VCaP (cell line): Measurements from ENCODE around the gene CTNNA1.

Experiments
- H3K27ac ChIP-seq: fragments of 450-650 bp; 2 replicates; pipeline ENCODE4 v1.5.1; 2017
- CTCF ChIP-seq: fragments of 450-650 bp; conservative IDR thresholded peaks from 2 replicates; pipeline ENCODE4 v1.5.1; 2017; ENCODE audit warnings: mild to moderate bottlenecking, moderate library complexity

CTNNA1 gene

GRCh38 chr5:138898299-138898698 is 145.1 kb downstream of the CTNNA1 start:
- TF ChIP-seq CTCF = no peak
- H3K27ac ChIP-seq = no peak overlapping the region

- H3K27ac ChIP-seq = no peak overlapping the region
- TF ChIP-seq CTCF = no peak
These were observed 145.5 kb downstream of the CTNNA1 start for GRCh38 chr5:138898742-138899141.

GRCh38 chr5:138900281-138900965 is 147.2 kb downstream of the CTNNA1 start:
- TF ChIP-seq CTCF = no peak

GRCh38 chr5:138901716-138902115 is 148.5 kb downstream of the CTNNA1 start:
- TF ChIP-seq CTCF = no peak
- no peak overlapping the region for H3K27ac ChIP-seq

More at GRCh38 chr5:138900281-138900965, 147.2 kb downstream of the CTNNA1 start:
- H3K27ac ChIP-seq = peak overlapping the region; percentile 53

DNA sequence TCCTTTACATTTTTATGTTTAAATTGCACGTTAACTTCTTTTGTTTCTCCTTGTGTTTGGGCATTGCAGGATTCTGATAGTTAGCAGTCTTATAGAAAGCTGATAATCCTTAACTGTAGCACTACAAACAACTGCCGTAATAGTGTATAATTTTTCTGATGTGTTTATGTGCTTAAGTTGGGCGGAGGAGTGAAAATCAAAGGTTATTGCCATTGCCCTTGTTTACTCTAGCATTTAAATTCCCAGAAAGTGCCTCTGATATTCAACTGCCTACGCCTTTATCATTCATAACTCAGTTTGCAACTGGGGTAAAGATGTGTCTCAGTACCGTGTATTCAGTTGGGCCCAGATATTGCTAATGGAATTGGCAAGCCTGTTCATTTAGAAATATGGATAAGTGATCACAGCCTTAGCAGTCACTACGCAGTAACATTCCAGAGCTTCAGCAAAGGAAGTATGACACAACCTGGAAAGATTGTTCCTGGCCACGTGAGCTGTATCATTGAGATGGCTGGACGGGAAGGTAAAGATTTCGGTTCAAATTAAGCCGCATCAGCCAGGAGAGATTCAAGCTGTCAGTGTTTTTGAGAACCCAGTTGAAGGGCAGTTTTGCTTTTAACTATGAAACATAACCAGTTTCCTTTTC is 150.0 kb downstream of the CTNNA1 start:
- no peak overlapping the region; the same call in 1 of the 2 replicates for H3K27ac ChIP-seq
- no peak for TF ChIP-seq CTCF

- no peak for TF ChIP-seq CTCF
- H3K27ac ChIP-seq = no peak overlapping the region
These were observed 152.3 kb downstream of the CTNNA1 start for GRCh38 chr5:138905541-138905940.

DNA sequence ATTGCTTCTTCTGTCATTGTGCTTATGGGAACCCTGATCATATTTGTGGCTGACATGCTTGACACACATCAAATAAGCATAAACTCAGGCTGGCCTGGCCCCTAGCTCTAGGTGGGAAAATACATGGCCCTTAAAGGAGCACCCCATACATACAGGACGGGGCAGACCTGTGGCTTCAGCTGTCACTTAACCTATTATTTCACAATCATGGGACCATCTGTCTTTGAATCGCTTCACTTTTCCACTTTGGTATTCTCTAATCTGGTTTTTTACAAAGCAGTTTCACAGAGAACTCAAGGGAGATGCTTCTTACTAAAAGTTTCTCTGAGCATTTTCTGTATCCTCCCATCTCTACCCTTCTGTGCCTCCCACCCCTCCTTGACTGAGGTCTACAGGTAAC is 156.5 kb downstream of the CTNNA1 start:
- no peak overlapping the region for H3K27ac ChIP-seq
- no peak for TF ChIP-seq CTCF
